ENCODE measurements around the gene CTNNA3. TPM values are rescaled to one million over a fixed set of nuclear protein-coding genes. Genes with fewer than 3 reads are reported as not detected.

CTNNA3 gene
- total and polyA plus RNA-seq, 10 donors = 0.03 to 2.4 (median 0.76) TPM; not detected in 1

- intact Hi-C loops (cut with DNase I; ENCODE audit: low total_unique reads) = no loop called here
- WGBS, 5 donors = 51 to 75% (median 62%) methylated on average over 10 of the region's 10 CpGs
Observed at GRCh38 chr10:66924674-66925345, 771.2 kb downstream of the CTNNA3 start.

GRCh38 chr10:66919248-66919647, 776.7 kb downstream of the CTNNA3 start:
- H3K27ac ChIP-seq = no peak overlapping the region
- WGBS, 5 donors = 89 to 99% (median 92%) methylated on average over 2 of the region's 2 CpGs
- no peaks in the 10 kb centered on the region for H3K9me3 ChIP-seq
- no peaks in the 10 kb centered on the region for H3K36me3 ChIP-seq
- intact Hi-C loops (cut with DNase I; ENCODE audit: low total_unique reads) = no loop called here
- no peaks in the 10 kb centered on the region for H3K27me3 ChIP-seq (replicated peaks in 1 of 7)
- H3K4me3 ChIP-seq = no peak overlapping the region
- DNase-seq = no peak
- H3K4me1 ChIP-seq = no peaks in the 10 kb centered on the region
- TF ChIP-seq POLR2A (IDR thresholded peaks at IDR 0.05) = no peak
- TF ChIP-seq CTCF (IDR thresholded peaks at IDR 0.05 in 8 of 11, conservative IDR thresholded peaks at IDR 0.05 in 3 of 11) = no peak
- TF ChIP-seq POLR2AphosphoS5 (IDR thresholded peaks at IDR 0.05) = no peak

More at GRCh38 chr10:66924674-66925345, 771.2 kb downstream of the CTNNA3 start:
- H3K4me3 ChIP-seq = no peak overlapping the region
- H3K4me1 ChIP-seq = peaks cover 0 to 10% (median 3%) of the 10 kb centered on the region in 6 donors
- H3K36me3 ChIP-seq = no peaks in the 10 kb centered on the region
- peaks cover 0 to 56% (median 32%) of the 10 kb centered on the region in 7 donors for H3K27me3 ChIP-seq (replicated peaks in 1 of 7)
- no peak overlapping the region for H3K27ac ChIP-seq
- TF ChIP-seq POLR2A (IDR thresholded peaks at IDR 0.05) (no peak), CTCF (IDR thresholded peaks at IDR 0.05 in 8 of 11, conservative IDR thresholded peaks at IDR 0.05 in 3 of 11) (no peak), POLR2AphosphoS5 (IDR thresholded peaks at IDR 0.05) (no peak)
- DNase-seq = no peak
- no peaks in the 10 kb centered on the region for H3K9me3 ChIP-seq

- intact Hi-C loops (cut with DNase I; ENCODE audit: low total_unique reads) = no loop called here
- Histone ChIP-seq H3K4me1 (no peaks in the 10 kb centered on the region), H3K4me3 (no peak overlapping the region), H3K27me3 (replicated peaks in 1 of 7) (no peaks in the 10 kb centered on the region), H3K36me3 (no peaks in the 10 kb centered on the region), H3K9me3 (no peaks in the 10 kb centered on the region), H3K27ac (no peak overlapping the region)
- no peak for DNase-seq
- TF ChIP-seq POLR2AphosphoS5 (IDR thresholded peaks at IDR 0.05) (no peak), CTCF (IDR thresholded peaks at IDR 0.05 in 8 of 11, conservative IDR thresholded peaks at IDR 0.05 in 3 of 11) (no peak), POLR2A (IDR thresholded peaks at IDR 0.05) (no peak)
- 52 to 69% (median 56%) methylated on average over 3 of the region's 3 CpGs for WGBS, 5 donors
Observed at GRCh38 chr10:66917104-66917503, 778.9 kb downstream of the CTNNA3 start.

GRCh38 chr10:66916030-66916429, 780.0 kb downstream of the CTNNA3 start:
- no peak for DNase-seq
- Histone ChIP-seq H3K27me3 (replicated peaks in 1 of 7) (no peaks in the 10 kb centered on the region), H3K4me3 (no peak overlapping the region), H3K27ac (no peak overlapping the region), H3K36me3 (no peaks in the 10 kb centered on the region), H3K4me1 (no peaks in the 10 kb centered on the region), H3K9me3 (no peaks in the 10 kb centered on the region)
- 79 to 97% (median 88%) methylated on average over 2 of the region's 2 CpGs for WGBS, 5 donors
- intact Hi-C loops (cut with DNase I; ENCODE audit: low total_unique reads) = no loop called here
- TF ChIP-seq CTCF (IDR thresholded peaks at IDR 0.05 in 8 of 11, conservative IDR thresholded peaks at IDR 0.05 in 3 of 11) (no peak), POLR2A (IDR thresholded peaks at IDR 0.05) (no peak), POLR2AphosphoS5 (IDR thresholded peaks at IDR 0.05) (no peak)

Measured in spleen (tissue), 11 donors.